Subcutaneous adipose tissue (tissue), 4 donors: Measurements from ENCODE around the gene DIP2C. TPM values are rescaled to one million over a fixed set of nuclear protein-coding genes. Genes with fewer than 3 reads are reported as not detected.

Experiments
- CTCF ChIP-seq: fragments of 450-650 bp; IDR thresholded peaks from one replicate; pipeline ENCODE4 v1.5.1; 2016; ENCODE audit warnings: low read depth, mild to moderate bottlenecking, control low read depth, antibody characterized with exemption, moderate library complexity
- total RNA-seq, 4 donors: library from RNA; depleted of rRNA; stranded (reverse); fragments of >200 nt; gene quantifications; one replicate each; pipeline ENCODE4 v1.1.0, GENCODE V29; 2016

DIP2C gene
- total RNA-seq, 4 donors from 2014 or later = 32.1 to 64.0 (median 40.5) TPM

GRCh38 chr10:283916-284356, 405.5 kb downstream of the DIP2C start:
- TF ChIP-seq CTCF = no peak

- no peak for TF ChIP-seq CTCF
Observed at GRCh38 chr10:283140-283479, 406.4 kb downstream of the DIP2C start.

GRCh38 chr10:282294-283139, 407.0 kb downstream of the DIP2C start:
- no peak for TF ChIP-seq CTCF

- TF ChIP-seq CTCF = no peak
Observed at GRCh38 chr10:279655-280054, 409.8 kb downstream of the DIP2C start.

- no peak for TF ChIP-seq CTCF
Observed at GRCh38 chr10:279232-279631, 410.2 kb downstream of the DIP2C start.

- TF ChIP-seq CTCF = no peak
Observed at GRCh38 chr10:278707-279106, 410.8 kb downstream of the DIP2C start.

GRCh38 chr10:277963-278362, 411.5 kb downstream of the DIP2C start:
- TF ChIP-seq CTCF = no peak
